GM12892 (cell line): ENCODE results near the gene STK32B.

ENCODE experiments used
- POLR2A ChIP-seq: IDR thresholded peaks from 2 replicates; pipeline ENCODE4 v1.6.1; 2011; ENCODE audit warnings: low read depth, low read length, control low read depth
- TAF1 ChIP-seq: IDR thresholded peaks from 2 replicates; pipeline ENCODE4 v1.6.1; 2011; ENCODE audit warnings: low read depth, mild to moderate bottlenecking, control low read depth, low read length, borderline replicate concordance

GRCh38 chr4:5114950-5115349 lies 63.7 kb downstream of the STK32B start:
- TF ChIP-seq POLR2A (no peak), TAF1 (no peak)
